ENCODE data around the gene LRRC32.

LRRC32 gene

GRCh38 chr11:76612226-76612625 is 58.3 kb downstream of the LRRC32 start (continued):
- TF ChIP-seq TSHZ2 (CRISPR knock-in tag; IDR thresholded peaks at IDR 0.05) (no peak), CREB5 (CRISPR knock-in tag; IDR thresholded peaks at IDR 0.05; ENCODE audit: low read depth) (no peak), ESRRG (CRISPR knock-in tag; IDR thresholded peaks at IDR 0.05) (no peak), OSR1 (CRISPR knock-in tag; IDR thresholded peaks at IDR 0.05) (no peak), POU6F1 (CRISPR knock-in tag; IDR thresholded peaks at IDR 0.05; ENCODE audit: borderline replicate concordance, low read depth) (no peak), ISL1 (CRISPR knock-in tag; IDR thresholded peaks at IDR 0.05) (no peak), ZNF565 (CRISPR knock-in tag; conservative IDR thresholded peaks at IDR 0.05; ENCODE audit: low read depth) (no peak), ARNTL (CRISPR knock-in tag; IDR thresholded peaks at IDR 0.05; ENCODE audit: borderline replicate concordance, low read depth) (no peak)

- ATAC-seq, result peak; percentile 42; the same call in 2 of the 3 replicates
- TF ChIP-seq RARB (CRISPR knock-in tag; IDR thresholded peaks at IDR 0.05) (no peak), TCF4 (CRISPR knock-in tag; IDR thresholded peaks at IDR 0.05; ENCODE audit: borderline replicate concordance) (peak; percentile 29; the same call in 1 of the 2 replicates)
Measured at GRCh38 chr11:76610871-76611475, 59.6 kb downstream of the LRRC32 start.

DNA sequence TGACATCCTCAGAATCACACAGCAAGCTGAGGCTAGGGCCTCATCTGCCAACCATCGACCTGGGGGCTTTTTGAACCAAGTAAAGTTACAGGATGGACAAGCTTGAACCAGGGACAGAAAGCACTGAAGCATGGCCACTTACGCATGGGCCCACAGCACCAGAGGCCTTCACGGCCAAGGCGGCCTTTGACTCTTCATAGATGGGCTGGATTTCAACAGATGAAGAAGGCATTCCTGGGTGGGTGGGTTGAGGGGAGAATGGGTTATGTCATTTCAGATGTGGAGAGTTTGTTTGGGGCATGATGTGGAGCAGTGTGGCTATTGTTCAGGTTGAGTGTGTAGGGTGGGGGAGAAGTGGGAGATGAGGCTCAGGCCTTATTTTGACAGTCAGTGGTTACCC is 60.2 kb downstream of the LRRC32 start:
- no peak for TF ChIP-seq POU6F1 (CRISPR knock-in tag; IDR thresholded peaks at IDR 0.05; ENCODE audit: borderline replicate concordance, low read depth)
- no peak for TF ChIP-seq ZC3H10 (CRISPR knock-in tag; IDR thresholded peaks at IDR 0.05)
- no peak for TF ChIP-seq SNAI2 (CRISPR knock-in tag; IDR thresholded peaks at IDR 0.05)
- no peak for TF ChIP-seq ZFP30 (CRISPR knock-in tag; IDR thresholded peaks at IDR 0.05)
- no peak for TF ChIP-seq ZNF70 (CRISPR knock-in tag; IDR thresholded peaks at IDR 0.05)
- TF ChIP-seq ARNTL (CRISPR knock-in tag; IDR thresholded peaks at IDR 0.05; ENCODE audit: borderline replicate concordance, low read depth), result no peak
- no peak for TF ChIP-seq ZNF565 (CRISPR knock-in tag; conservative IDR thresholded peaks at IDR 0.05; ENCODE audit: low read depth)
- TF ChIP-seq PPARA (CRISPR knock-in tag; IDR thresholded peaks at IDR 0.05; ENCODE audit: borderline replicate concordance), result no peak
- TF ChIP-seq TSHZ2 (CRISPR knock-in tag; IDR thresholded peaks at IDR 0.05), result no peak
- ATAC-seq, result no peak; the same call in 2 of the 3 replicates

DNA sequence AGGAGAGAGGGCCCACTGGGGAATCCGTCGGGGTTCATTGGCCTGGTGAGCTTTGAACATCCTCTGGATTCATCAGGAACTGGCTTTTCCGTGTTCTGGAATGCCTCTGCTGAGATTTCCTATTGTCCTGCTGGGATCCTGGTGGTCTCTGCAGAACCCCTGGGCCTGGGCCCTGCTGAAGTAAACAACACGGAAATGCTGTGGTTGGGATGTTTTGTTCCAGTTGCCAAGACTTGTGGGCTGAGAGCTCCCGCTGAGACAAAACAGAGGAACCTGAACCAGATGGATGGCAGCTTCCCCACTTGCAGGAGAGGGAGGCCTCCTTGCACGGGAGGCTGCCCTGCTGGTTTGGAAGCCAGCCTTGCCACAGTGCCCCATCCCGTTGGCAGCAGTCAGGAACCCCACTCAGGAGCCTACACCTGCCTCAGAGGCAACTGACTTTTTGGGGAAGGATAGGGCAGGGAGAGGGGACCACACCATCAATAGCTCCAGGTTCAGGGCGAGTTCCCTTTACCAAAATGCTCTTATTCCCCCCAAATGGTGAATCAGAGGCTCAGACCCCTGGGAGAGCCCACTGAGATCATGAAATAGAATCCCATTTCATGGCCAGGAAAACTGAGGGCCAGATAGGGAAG is 60.7 kb downstream of the LRRC32 start:
- ATAC-seq, result no peak
- no peak for TF ChIP-seq TOX (CRISPR knock-in tag; IDR thresholded peaks at IDR 0.05; ENCODE audit: borderline replicate concordance)
- no peak for TF ChIP-seq POU6F1 (CRISPR knock-in tag; IDR thresholded peaks at IDR 0.05; ENCODE audit: borderline replicate concordance, low read depth)
- TF ChIP-seq, protein P1, sequence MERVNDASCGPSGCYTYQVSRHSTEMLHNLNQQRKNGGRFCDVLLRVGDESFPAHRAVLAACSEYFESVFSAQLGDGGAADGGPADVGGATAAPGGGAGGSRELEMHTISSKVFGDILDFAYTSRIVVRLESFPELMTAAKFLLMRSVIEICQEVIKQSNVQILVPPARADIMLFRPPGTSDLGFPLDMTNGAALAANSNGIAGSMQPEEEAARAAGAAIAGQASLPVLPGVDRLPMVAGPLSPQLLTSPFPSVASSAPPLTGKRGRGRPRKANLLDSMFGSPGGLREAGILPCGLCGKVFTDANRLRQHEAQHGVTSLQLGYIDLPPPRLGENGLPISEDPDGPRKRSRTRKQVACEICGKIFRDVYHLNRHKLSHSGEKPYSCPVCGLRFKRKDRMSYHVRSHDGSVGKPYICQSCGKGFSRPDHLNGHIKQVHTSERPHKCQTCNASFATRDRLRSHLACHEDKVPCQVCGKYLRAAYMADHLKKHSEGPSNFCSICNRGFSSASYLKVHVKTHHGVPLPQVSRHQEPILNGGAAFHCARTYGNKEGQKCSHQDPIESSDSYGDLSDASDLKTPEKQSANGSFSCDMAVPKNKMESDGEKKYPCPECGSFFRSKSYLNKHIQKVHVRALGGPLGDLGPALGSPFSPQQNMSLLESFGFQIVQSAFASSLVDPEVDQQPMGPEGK (CRISPR knock-in tag; IDR thresholded peaks at IDR 0.05; ENCODE audit: borderline replicate concordance), result no peak
- TF ChIP-seq ARNTL (CRISPR knock-in tag; IDR thresholded peaks at IDR 0.05; ENCODE audit: borderline replicate concordance, low read depth), result no peak
- TF ChIP-seq TCF4 (CRISPR knock-in tag; IDR thresholded peaks at IDR 0.05; ENCODE audit: borderline replicate concordance), result no peak
- TF ChIP-seq, protein P2, sequence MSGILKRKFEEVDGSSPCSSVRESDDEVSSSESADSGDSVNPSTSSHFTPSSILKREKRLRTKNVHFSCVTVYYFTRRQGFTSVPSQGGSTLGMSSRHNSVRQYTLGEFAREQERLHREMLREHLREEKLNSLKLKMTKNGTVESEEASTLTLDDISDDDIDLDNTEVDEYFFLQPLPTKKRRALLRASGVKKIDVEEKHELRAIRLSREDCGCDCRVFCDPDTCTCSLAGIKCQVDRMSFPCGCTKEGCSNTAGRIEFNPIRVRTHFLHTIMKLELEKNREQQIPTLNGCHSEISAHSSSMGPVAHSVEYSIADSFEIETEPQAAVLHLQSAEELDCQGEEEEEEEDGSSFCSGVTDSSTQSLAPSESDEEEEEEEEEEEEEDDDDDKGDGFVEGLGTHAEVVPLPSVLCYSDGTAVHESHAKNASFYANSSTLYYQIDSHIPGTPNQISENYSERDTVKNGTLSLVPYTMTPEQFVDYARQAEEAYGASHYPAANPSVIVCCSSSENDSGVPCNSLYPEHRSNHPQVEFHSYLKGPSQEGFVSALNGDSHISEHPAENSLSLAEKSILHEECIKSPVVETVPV (CRISPR knock-in tag; IDR thresholded peaks at IDR 0.05), result no peak
- TF ChIP-seq ESRRG (CRISPR knock-in tag; IDR thresholded peaks at IDR 0.05), result no peak

Measured in SK-N-SH treated with all-trans-retinoic acid at 6 μM for 48 hours (cell line).